ENCODE measurements around the gene AGL.
"Not testable (repeated sequence)": the region's sequence is repeated elsewhere in the genome, so short reads cannot be mapped to it uniquely, and the experiment has no call there.

DNA sequence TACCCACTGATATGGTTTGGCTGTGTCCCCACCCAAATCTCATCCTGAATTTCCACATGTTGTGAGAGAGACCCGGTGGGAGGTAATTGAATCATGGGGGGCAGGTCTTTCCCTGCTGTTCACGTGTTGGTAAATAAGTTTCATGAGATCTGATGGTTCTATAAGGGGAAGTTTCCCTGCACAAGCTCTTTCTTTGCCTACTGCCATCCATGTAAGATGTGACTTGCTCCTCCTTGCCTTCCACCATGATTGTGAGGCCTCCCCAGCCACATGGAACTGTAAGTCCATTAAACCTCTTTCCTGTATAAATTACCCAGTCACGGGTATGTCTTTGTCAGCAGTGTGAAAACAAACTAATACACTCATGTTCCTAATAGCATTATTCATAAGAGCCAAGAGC, 9.8 kb upstream of the AGL start:
- TF ChIP-seq, protein P1, sequence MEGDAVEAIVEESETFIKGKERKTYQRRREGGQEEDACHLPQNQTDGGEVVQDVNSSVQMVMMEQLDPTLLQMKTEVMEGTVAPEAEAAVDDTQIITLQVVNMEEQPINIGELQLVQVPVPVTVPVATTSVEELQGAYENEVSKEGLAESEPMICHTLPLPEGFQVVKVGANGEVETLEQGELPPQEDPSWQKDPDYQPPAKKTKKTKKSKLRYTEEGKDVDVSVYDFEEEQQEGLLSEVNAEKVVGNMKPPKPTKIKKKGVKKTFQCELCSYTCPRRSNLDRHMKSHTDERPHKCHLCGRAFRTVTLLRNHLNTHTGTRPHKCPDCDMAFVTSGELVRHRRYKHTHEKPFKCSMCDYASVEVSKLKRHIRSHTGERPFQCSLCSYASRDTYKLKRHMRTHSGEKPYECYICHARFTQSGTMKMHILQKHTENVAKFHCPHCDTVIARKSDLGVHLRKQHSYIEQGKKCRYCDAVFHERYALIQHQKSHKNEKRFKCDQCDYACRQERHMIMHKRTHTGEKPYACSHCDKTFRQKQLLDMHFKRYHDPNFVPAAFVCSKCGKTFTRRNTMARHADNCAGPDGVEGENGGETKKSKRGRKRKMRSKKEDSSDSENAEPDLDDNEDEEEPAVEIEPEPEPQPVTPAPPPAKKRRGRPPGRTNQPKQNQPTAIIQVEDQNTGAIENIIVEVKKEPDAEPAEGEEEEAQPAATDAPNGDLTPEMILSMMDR (CRISPR knock-in tag; IDR thresholded peaks at IDR 0.05), result not testable (repeated sequence)
- not testable (repeated sequence) for TF ChIP-seq CHD2 (IDR thresholded peaks at IDR 0.05; ENCODE audit: low read depth, low read length); ZNF121 (CRISPR knock-in tag; IDR thresholded peaks at IDR 0.05); ZNF10 (CRISPR knock-in tag; IDR thresholded peaks at IDR 0.05; ENCODE audit: borderline replicate concordance, low read depth); CAMTA2 (CRISPR knock-in tag; IDR thresholded peaks at IDR 0.05; ENCODE audit: borderline replicate concordance); HNRNPLL (IDR thresholded peaks at IDR 0.05; ENCODE audit: low read depth, low read length, poor library complexity, severe bottlenecking); POLR2A (IDR thresholded peaks at IDR 0.05; ENCODE audit: insufficient read depth in 1 of 2, low read depth in 2 of 2, low read length in 2 of 2); ZNF501 (CRISPR knock-in tag; IDR thresholded peaks at IDR 0.05); EP300 (IDR thresholded peaks at IDR 0.05; ENCODE audit: low read depth in 2 of 2, low read length in 2 of 2); EP300 (CRISPR knock-in tag; IDR thresholded peaks at IDR 0.05; ENCODE audit: borderline replicate concordance)
- TF ChIP-seq, protein P2, sequence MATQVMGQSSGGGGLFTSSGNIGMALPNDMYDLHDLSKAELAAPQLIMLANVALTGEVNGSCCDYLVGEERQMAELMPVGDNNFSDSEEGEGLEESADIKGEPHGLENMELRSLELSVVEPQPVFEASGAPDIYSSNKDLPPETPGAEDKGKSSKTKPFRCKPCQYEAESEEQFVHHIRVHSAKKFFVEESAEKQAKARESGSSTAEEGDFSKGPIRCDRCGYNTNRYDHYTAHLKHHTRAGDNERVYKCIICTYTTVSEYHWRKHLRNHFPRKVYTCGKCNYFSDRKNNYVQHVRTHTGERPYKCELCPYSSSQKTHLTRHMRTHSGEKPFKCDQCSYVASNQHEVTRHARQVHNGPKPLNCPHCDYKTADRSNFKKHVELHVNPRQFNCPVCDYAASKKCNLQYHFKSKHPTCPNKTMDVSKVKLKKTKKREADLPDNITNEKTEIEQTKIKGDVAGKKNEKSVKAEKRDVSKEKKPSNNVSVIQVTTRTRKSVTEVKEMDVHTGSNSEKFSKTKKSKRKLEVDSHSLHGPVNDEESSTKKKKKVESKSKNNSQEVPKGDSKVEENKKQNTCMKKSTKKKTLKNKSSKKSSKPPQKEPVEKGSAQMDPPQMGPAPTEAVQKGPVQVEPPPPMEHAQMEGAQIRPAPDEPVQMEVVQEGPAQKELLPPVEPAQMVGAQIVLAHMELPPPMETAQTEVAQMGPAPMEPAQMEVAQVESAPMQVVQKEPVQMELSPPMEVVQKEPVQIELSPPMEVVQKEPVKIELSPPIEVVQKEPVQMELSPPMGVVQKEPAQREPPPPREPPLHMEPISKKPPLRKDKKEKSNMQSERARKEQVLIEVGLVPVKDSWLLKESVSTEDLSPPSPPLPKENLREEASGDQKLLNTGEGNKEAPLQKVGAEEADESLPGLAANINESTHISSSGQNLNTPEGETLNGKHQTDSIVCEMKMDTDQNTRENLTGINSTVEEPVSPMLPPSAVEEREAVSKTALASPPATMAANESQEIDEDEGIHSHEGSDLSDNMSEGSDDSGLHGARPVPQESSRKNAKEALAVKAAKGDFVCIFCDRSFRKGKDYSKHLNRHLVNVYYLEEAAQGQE (IDR thresholded peaks at IDR 0.05; ENCODE audit: borderline replicate concordance in 1 of 2, low read depth in 1 of 2, low read length in 2 of 2), result not testable (repeated sequence)

Measured in HepG2 (cell line).